Activated CD8-positive, alpha-beta memory T cell treated with anti-CD3 and anti-CD28 coated beads, Interleukin-2, amount 50 U/mL, for 24 hours (primary cell): ENCODE measurements around the gene AFAP1L2.
"Not testable (repeated sequence)": the region's sequence is repeated elsewhere in the genome, so short reads cannot be mapped to it uniquely, and the experiment has no call there.

Experiments used
- DNase-seq: peaks from one replicate; pipeline ENCODE4 v3.0.0-alpha.2; 2020; ENCODE audit errors: extremely low read depth

Gene AFAP1L2

GRCh38 chr10:114359041-114359952 is 45.0 kb downstream of the AFAP1L2 start:
- no peak for DNase-seq

GRCh38 chr10:114357515-114357996 is 46.7 kb downstream of the AFAP1L2 start:
- DNase-seq = no peak

- DNase-seq = no peak
These were observed 47.4 kb downstream of the AFAP1L2 start for GRCh38 chr10:114356751-114357514.

- no peak for DNase-seq
These were observed 48.2 kb downstream of the AFAP1L2 start for GRCh38 chr10:114356126-114356525.

- DNase-seq = no peak
These were observed 50.9 kb downstream of the AFAP1L2 start for GRCh38 chr10:114353383-114353782.

- no peak for DNase-seq
These were observed 51.5 kb downstream of the AFAP1L2 start for GRCh38 chr10:114352653-114353298.

GRCh38 chr10:114350751-114351150 is 53.6 kb downstream of the AFAP1L2 start:
- DNase-seq = no peak

GRCh38 chr10:114349522-114350215 is 54.6 kb downstream of the AFAP1L2 start:
- DNase-seq = no peak

GRCh38 chr10:114349071-114349470 is 55.2 kb downstream of the AFAP1L2 start:
- not testable (repeated sequence) for DNase-seq

GRCh38 chr10:114347791-114348190 is 56.5 kb downstream of the AFAP1L2 start:
- no peak for DNase-seq

- DNase-seq = no peak
These were observed 57.1 kb downstream of the AFAP1L2 start for GRCh38 chr10:114347241-114347640.

GRCh38 chr10:114346176-114347031 is 57.9 kb downstream of the AFAP1L2 start:
- no peak for DNase-seq

GRCh38 chr10:114345701-114346100 is 58.6 kb downstream of the AFAP1L2 start:
- DNase-seq = no peak

- DNase-seq = no peak
These were observed 60.4 kb downstream of the AFAP1L2 start for GRCh38 chr10:114343623-114344505.

GRCh38 chr10:114342976-114343375 is 61.3 kb downstream of the AFAP1L2 start:
- DNase-seq = no peak

GRCh38 chr10:114340816-114341215 is 63.5 kb downstream of the AFAP1L2 start:
- DNase-seq = no peak

GRCh38 chr10:114337510-114338462 is 66.5 kb downstream of the AFAP1L2 start:
- no peak for DNase-seq

GRCh38 chr10:114336823-114337509 is 67.3 kb downstream of the AFAP1L2 start:
- DNase-seq = no peak
